Esophagus squamous epithelium (tissue), 4 donors: ENCODE data around the gene RIPK1.
"Not testable (repeated sequence)": the region's sequence is repeated elsewhere in the genome, so short reads cannot be mapped to it uniquely, and the experiment has no call there.

Experiments
- CTCF ChIP-seq, 6 experiments: fragments of 450-650 bp in 4 of 6; fragments of 200-600 bp in 2 of 6; sonication (generic) in 2 of 6; IDR thresholded peaks; one replicate each; pipeline ENCODE4 v1.5.1; 2016 to 2019; ENCODE audit warnings: antibody characterized with exemption in 6 of 6, mild to moderate bottlenecking in 4 of 6, moderate library complexity in 4 of 6
- POLR2A ChIP-seq, 4 donors: fragments of 450-650 bp; IDR thresholded peaks; one replicate each; pipeline ENCODE4 v1.6.1; 2017; ENCODE audit warnings: antibody characterized with exemption in 4 of 4, mild to moderate bottlenecking in 4 of 4, moderate library complexity in 3 of 4

GRCh38 chr6:3028156-3028555, 40.1 kb upstream of the RIPK1 start:
- not testable (repeated sequence) for TF ChIP-seq CTCF, POLR2A (IDR thresholded peaks at IDR 0.05)
